ENCODE data around the gene DNAL1. TPM values are rescaled to one million over a fixed set of nuclear protein-coding genes. Genes with fewer than 3 reads are reported as not detected.

Gene DNAL1
- total RNA-seq, 1 experiment from 2014 or later = 14.6 TPM

GRCh38 chr14:73727166-73727565, 82.4 kb downstream of the DNAL1 start:
- Histone ChIP-seq H3K4me3 (replicated peaks in 1 of 2; ENCODE audit: low read depth in 1 of 2, low read length in 2 of 2) (no peak overlapping the region), H3K4me2 (ENCODE audit: low read length) (no peak overlapping the region), H3K9me2 (ENCODE audit: insufficient read depth) (no peaks in the 10 kb centered on the region), H3K79me2 (ENCODE audit: insufficient read depth, low read length) (peaks cover 3% of the 10 kb centered on the region; the same call in 1 of the 2 replicates), H3K9ac (ENCODE audit: low read length) (no peak overlapping the region), H2AFZ (ENCODE audit: low read depth, low read length, poor library complexity, severe bottlenecking) (no peak overlapping the region), H4K20me1 (ENCODE audit: insufficient read depth) (no peaks in the 10 kb centered on the region; the same call in 1 of the 2 replicates), H3K9me3 (ENCODE audit: control insufficient read depth in 1 of 2, insufficient read depth in 1 of 2, low read depth in 1 of 2, low read length in 2 of 2) (no peaks in the 10 kb centered on the region), H3K36me3 (ENCODE audit: control insufficient read depth in 1 of 2, insufficient read depth in 2 of 2, low read length in 2 of 2) (peaks cover 23 to 45% of the 10 kb centered on the region in 2 experiments; a peak in 3 of 4 replicates), H3K4me1 (ENCODE audit: control insufficient read depth in 1 of 2, insufficient read depth in 2 of 2, low read length in 2 of 2) (peaks cover 3 to 21% of the 10 kb centered on the region in 2 experiments; a peak in 3 of 4 replicates), H3K27me3 (ENCODE audit: insufficient read depth, low read length) (no peaks in the 10 kb centered on the region), H3K27ac (ENCODE audit: low read depth, low read length) (no peak overlapping the region)
- DNase-seq (ENCODE audit: low read depth, low spot score) (no peak), ATAC-seq (no peak)
- intact Hi-C loops (cut with micrococcal nuclease) = loop anchor here (5.0 kb wide), 3 partner anchors 140 to 225 kb away; partner anchors contain the start of genes COQ6 and FAM161B
- ChIA-PET CTCF (interaction anchor here (0.9 to 6.2 kb wide), 3 partner anchors 32 to 125 kb away, joined by 3 to 59 read pairs (median 34); partner anchors contain the start of gene PTGR2), POLR2A (interaction anchor here (0.9 kb wide), 1 partner anchor 33 kb away, joined by 3 read pairs; a partner anchor contains a TSS), RAD21 (ENCODE audit: low non-redundant PET in 1 of 2, low total read pairs in 2 of 2, uncharacterized antibody in 2 of 2, unreplicated experiment in 2 of 2) (interaction anchor here in 1 of 2 experiments (0.6 kb wide), 1 partner anchor 9 kb away, joined by 6 read pairs; no protein-coding TSS in a partner anchor)
- BruUV-seq (replicated peaks) = no TSS peak
- TF ChIP-seq CBX3 (IDR thresholded peaks at IDR 0.05; ENCODE audit: low read depth) = no peak
- TF ChIP-seq RAD21 (IDR thresholded peaks at IDR 0.05; ENCODE audit: low read depth) = no peak
- no peak for TF ChIP-seq ELF1 (IDR thresholded peaks at IDR 0.05; ENCODE audit: borderline replicate concordance, low read depth)
- TF ChIP-seq FOSL1 (IDR thresholded peaks at IDR 0.05; ENCODE audit: low read depth) = no peak
- no peak for TF ChIP-seq EGR1 (IDR thresholded peaks at IDR 0.05; ENCODE audit: low read depth)
- TF ChIP-seq POLR2A (IDR thresholded peaks at IDR 0.05; ENCODE audit: borderline replicate concordance, extremely low read depth, insufficient read depth, insufficient read length) = no peak
- no peak for TF ChIP-seq EZH2phosphoT487 (IDR thresholded peaks at IDR 0.05; ENCODE audit: borderline replicate concordance)
- TF ChIP-seq ZFX (IDR thresholded peaks at IDR 0.05) = no peak
- no peak for TF ChIP-seq SP1 (IDR thresholded peaks at IDR 0.05; ENCODE audit: low read depth)
- TF ChIP-seq ZNF274 (IDR thresholded peaks at IDR 0.05; ENCODE audit: low read depth, low read length) = no peak
- TF ChIP-seq, protein P1, sequence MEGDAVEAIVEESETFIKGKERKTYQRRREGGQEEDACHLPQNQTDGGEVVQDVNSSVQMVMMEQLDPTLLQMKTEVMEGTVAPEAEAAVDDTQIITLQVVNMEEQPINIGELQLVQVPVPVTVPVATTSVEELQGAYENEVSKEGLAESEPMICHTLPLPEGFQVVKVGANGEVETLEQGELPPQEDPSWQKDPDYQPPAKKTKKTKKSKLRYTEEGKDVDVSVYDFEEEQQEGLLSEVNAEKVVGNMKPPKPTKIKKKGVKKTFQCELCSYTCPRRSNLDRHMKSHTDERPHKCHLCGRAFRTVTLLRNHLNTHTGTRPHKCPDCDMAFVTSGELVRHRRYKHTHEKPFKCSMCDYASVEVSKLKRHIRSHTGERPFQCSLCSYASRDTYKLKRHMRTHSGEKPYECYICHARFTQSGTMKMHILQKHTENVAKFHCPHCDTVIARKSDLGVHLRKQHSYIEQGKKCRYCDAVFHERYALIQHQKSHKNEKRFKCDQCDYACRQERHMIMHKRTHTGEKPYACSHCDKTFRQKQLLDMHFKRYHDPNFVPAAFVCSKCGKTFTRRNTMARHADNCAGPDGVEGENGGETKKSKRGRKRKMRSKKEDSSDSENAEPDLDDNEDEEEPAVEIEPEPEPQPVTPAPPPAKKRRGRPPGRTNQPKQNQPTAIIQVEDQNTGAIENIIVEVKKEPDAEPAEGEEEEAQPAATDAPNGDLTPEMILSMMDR (IDR thresholded peaks at IDR 0.05 in 2 of 3, conservative IDR thresholded peaks at IDR 0.05 in 1 of 3; ENCODE audit: borderline replicate concordance in 1 of 3, insufficient read depth in 1 of 3, low read depth in 2 of 3, low read length in 2 of 3) = no peak
- TF ChIP-seq, protein P2, sequence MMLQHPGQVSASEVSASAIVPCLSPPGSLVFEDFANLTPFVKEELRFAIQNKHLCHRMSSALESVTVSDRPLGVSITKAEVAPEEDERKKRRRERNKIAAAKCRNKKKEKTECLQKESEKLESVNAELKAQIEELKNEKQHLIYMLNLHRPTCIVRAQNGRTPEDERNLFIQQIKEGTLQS (IDR thresholded peaks at IDR 0.05) = no peak
